K562 (cell line): ENCODE measurements around the gene CILP. TPM values are rescaled to one million over a fixed set of nuclear protein-coding genes. Genes with fewer than 3 reads are reported as not detected.

Experiments
- ARNT ChIP-seq, 2 experiments: fragments of 450-650 bp; IDR thresholded peaks; 2 replicates each; pipeline ENCODE4 v1.6.1; 2016; ENCODE audit warnings: mild to moderate bottlenecking in 1 of 2
- CBX5 ChIP-seq: IDR thresholded peaks from 2 replicates; pipeline ENCODE4 v1.6.1; 2014; ENCODE audit warnings: low read depth, borderline replicate concordance
- CBX8 ChIP-seq: fragments of 200-600 bp; sonication (generic); IDR thresholded peaks from 2 replicates; pipeline ENCODE4 v1.6.1; 2012; ENCODE audit warnings: borderline replicate concordance, mixed run types, low read depth, mild to moderate bottlenecking, moderate library complexity, mixed read lengths, low read length, control low read depth, inconsistent platforms; ENCODE audit not compliant: poor library complexity, severe bottlenecking; ENCODE audit errors: extremely low read depth
- ETS1 ChIP-seq: conservative IDR thresholded peaks from 2 replicates; pipeline ENCODE4 v1.6.1; 2011; ENCODE audit warnings: low read depth, mild to moderate bottlenecking, low read length; ENCODE audit not compliant: control insufficient read depth
- ETS2 ChIP-seq: IDR thresholded peaks from 2 replicates; pipeline ENCODE4 v1.6.1; 2016; ENCODE audit warnings: borderline replicate concordance, missing genetic modification characterization, mild to moderate bottlenecking, moderate library complexity, missing compliant biosample characterization; ENCODE audit not compliant: poor library complexity, severe bottlenecking
- FOXM1 ChIP-seq, 2 experiments: fragments of 450-650 bp in 1 of 2; sonication (generic) in 1 of 2; formaldehyde crosslinking in 1 of 2; IDR thresholded peaks; 2 replicates each; pipeline versions ENCODE4 v1.6.1 to v1.9.0; 2017 to 2022; ENCODE audit warnings: low read depth in 2 of 2, mild to moderate bottlenecking in 2 of 2, missing genetic modification reagents in 1 of 2, moderate library complexity in 1 of 2
- HOXB6 ChIP-seq: fragments of 250-450 bp; sonication (Bioruptor Pico); IDR thresholded peaks from 2 replicates; pipeline ENCODE4 v1.5.1; 2022; ENCODE audit warnings: mild to moderate bottlenecking, borderline replicate concordance
- KAT7 ChIP-seq: sonication (generic); formaldehyde crosslinking; IDR thresholded peaks from 2 replicates; pipeline ENCODE4 v1.8.0; 2022; ENCODE audit warnings: missing genetic modification reagents, mild to moderate bottlenecking, borderline replicate concordance
- MCM3 ChIP-seq: fragments of 450-650 bp; IDR thresholded peaks from 2 replicates; pipeline ENCODE4 v1.6.1; 2016
- MLLT1 ChIP-seq, 2 experiments: fragments of 450-650 bp; IDR thresholded peaks; 2 replicates each; pipeline ENCODE4 v1.6.1; 2016
- MTA2 ChIP-seq: fragments of 450-650 bp; IDR thresholded peaks from 2 replicates; pipeline ENCODE4 v1.6.1; 2016; ENCODE audit warnings: low read depth
- NEUROD1 ChIP-seq: fragments of 150-350 bp; IDR thresholded peaks from 2 replicates; pipeline ENCODE4 v1.6.1; 2014; ENCODE audit warnings: borderline replicate concordance, low read length, low read depth; ENCODE audit not compliant: partially characterized antibody
- NR2C2 ChIP-seq, 2 experiments: fragments of 200-800 bp in 1 of 2; sonication (Bioruptor generic) in 1 of 2; sonication (generic) in 1 of 2; formaldehyde crosslinking in 1 of 2; IDR thresholded peaks; 2 replicates each; pipeline versions ENCODE4 v1.6.1 to v1.8.0; 2016 to 2022; ENCODE audit warnings: mild to moderate bottlenecking in 1 of 2, missing compliant biosample characterization in 1 of 2, missing genetic modification characterization in 1 of 2, missing genetic modification reagents in 1 of 2
- PHF8 ChIP-seq: fragments of 200-600 bp; sonication (generic); IDR thresholded peaks from 2 replicates; pipeline ENCODE4 v1.6.1; 2012; ENCODE audit warnings: mixed run types, mild to moderate bottlenecking, inconsistent platforms, low read length, moderate library complexity, borderline replicate concordance
- SPI1 ChIP-seq: IDR thresholded peaks from 2 replicates; pipeline ENCODE4 v1.6.1; 2011; ENCODE audit warnings: low read depth, low read length, control low read depth, borderline replicate concordance
- TAF15 ChIP-seq: fragments of 200-400 bp; formaldehyde crosslinking; IDR thresholded peaks from 2 replicates; pipeline ENCODE4 v1.6.1; 2017; ENCODE audit warnings: mild to moderate bottlenecking, low read depth, low read length, moderate library complexity
- TCF7L2 ChIP-seq: fragments of 150-350 bp; IDR thresholded peaks from 2 replicates; pipeline ENCODE4 v1.6.1; 2016; ENCODE audit warnings: low read depth, mild to moderate bottlenecking, low read length, moderate library complexity
- TFAM ChIP-seq: fragments of 250-450 bp; sonication (Bioruptor Pico); conservative IDR thresholded peaks from 2 replicates; pipeline ENCODE4 v1.5.0; 2021; ENCODE audit warnings: mild to moderate bottlenecking, moderate library complexity
- ZNF184 ChIP-seq: sonication (generic); formaldehyde crosslinking; IDR thresholded peaks from 2 replicates; pipeline ENCODE4 v1.5.0; 2020; ENCODE audit warnings: missing genetic modification reagents
- ZNF239 ChIP-seq: fragments of 250-450 bp; sonication (Bioruptor Pico); IDR thresholded peaks from 2 replicates; pipeline ENCODE4 v1.4.0; 2020; ENCODE audit warnings: mild to moderate bottlenecking
- ZNF277 ChIP-seq: fragments of 250-450 bp; sonication (Bioruptor Pico); IDR thresholded peaks from 2 replicates; pipeline ENCODE4 v1.8.0; 2022; ENCODE audit warnings: inconsistent platforms, mild to moderate bottlenecking, moderate library complexity, borderline replicate concordance
- ZNF316 ChIP-seq: fragments of 450-650 bp; IDR thresholded peaks from 2 replicates; pipeline ENCODE4 v1.6.1; 2016
- ZNF395 ChIP-seq: fragments of 200-800 bp; sonication (Bioruptor generic); IDR thresholded peaks from 2 replicates; pipeline ENCODE4 v1.6.1; 2017; ENCODE audit warnings: missing genetic modification characterization, missing compliant biosample characterization
- polyA plus RNA-seq, 8 experiments: library from polyadenylated mRNA; depleted of rRNA in 4 of 8; stranded (reverse) in 5 of 8; unstranded in 3 of 8; fragments of >200 nt; fragmentation: Nextera tagmentation in 2 of 8; fragmentation: Illumina TruSeq in 1 of 8; extraction: Ambion mirVana in 2 of 8; extraction: Trizol in 1 of 8; gene quantifications; 2 replicates each; pipeline versions ENCODE4 v1.2.1 to v1.2.3, GENCODE V29; 2011 to 2014; ENCODE audit warnings: inconsistent platforms in 1 of 8, missing spikeins in 1 of 8
- total RNA-seq, 7 experiments: library from RNA; depleted of rRNA in 6 of 7; stranded (reverse); fragments of >200 nt in 6 of 7; fragmentation: Illumina TruSeq in 2 of 7; extraction: Trizol in 2 of 7; gene quantifications; 2 replicates each; pipeline versions ENCODE4 v1.2.1 to v1.2.3, GENCODE V29; 2011 to 2021; ENCODE audit warnings: low replicate concordance in 1 of 7

CILP gene
- total and polyA plus RNA-seq, 9 of the 15 experiments (the other 6 are each of a cell fraction or from before 2014, with no cell fraction given): 0.03 TPM; not detected in 8

GRCh38 chr15:65189102-65189740, 22.1 kb downstream of the CILP start (continued):
- TF ChIP-seq MLLT1 (IDR thresholded peaks at IDR 0.05) (no peak), ZNF395 (CRISPR knock-in tag) (no peak), TFAM (CRISPR knock-in tag) (no peak), ETS1 (no peak), KAT7 (CRISPR knock-in tag) (no peak), NEUROD1 (no peak), SPI1 (no peak), ZNF316 (no peak), NR2C2 (CRISPR knock-in tag; IDR thresholded peaks at IDR 0.05) (no peak), NR2C2 (tag; IDR thresholded peaks at IDR 0.05) (no peak), PHF8 (no peak), ETS2 (tag) (no peak), HOXB6 (no peak), MTA2 (no peak), ZNF184 (CRISPR knock-in tag) (no peak), TAF15 (no peak), FOXM1 (IDR thresholded peaks at IDR 0.05; ENCODE audit: low read depth) (no peak), FOXM1 (CRISPR knock-in tag; IDR thresholded peaks at IDR 0.05; ENCODE audit: low read depth) (no peak), ARNT (IDR thresholded peaks at IDR 0.05) (no peak), TCF7L2 (no peak), MCM3 (no peak), ZNF239 (CRISPR knock-in tag) (no peak), CBX5 (no peak), CBX8 (no peak), ZNF277 (CRISPR knock-in tag) (no peak)
